ENCODE measurements around the gene MYH14. TPM values are rescaled to one million over a fixed set of nuclear protein-coding genes. Genes with fewer than 3 reads are reported as not detected.

Gene MYH14
- total and polyA plus RNA-seq, 9 of the 15 experiments (the other 6 are each of a cell fraction or from before 2014, with no cell fraction given): 0.04 to 0.86 (median 0.19) TPM; not detected in 2

DNA sequence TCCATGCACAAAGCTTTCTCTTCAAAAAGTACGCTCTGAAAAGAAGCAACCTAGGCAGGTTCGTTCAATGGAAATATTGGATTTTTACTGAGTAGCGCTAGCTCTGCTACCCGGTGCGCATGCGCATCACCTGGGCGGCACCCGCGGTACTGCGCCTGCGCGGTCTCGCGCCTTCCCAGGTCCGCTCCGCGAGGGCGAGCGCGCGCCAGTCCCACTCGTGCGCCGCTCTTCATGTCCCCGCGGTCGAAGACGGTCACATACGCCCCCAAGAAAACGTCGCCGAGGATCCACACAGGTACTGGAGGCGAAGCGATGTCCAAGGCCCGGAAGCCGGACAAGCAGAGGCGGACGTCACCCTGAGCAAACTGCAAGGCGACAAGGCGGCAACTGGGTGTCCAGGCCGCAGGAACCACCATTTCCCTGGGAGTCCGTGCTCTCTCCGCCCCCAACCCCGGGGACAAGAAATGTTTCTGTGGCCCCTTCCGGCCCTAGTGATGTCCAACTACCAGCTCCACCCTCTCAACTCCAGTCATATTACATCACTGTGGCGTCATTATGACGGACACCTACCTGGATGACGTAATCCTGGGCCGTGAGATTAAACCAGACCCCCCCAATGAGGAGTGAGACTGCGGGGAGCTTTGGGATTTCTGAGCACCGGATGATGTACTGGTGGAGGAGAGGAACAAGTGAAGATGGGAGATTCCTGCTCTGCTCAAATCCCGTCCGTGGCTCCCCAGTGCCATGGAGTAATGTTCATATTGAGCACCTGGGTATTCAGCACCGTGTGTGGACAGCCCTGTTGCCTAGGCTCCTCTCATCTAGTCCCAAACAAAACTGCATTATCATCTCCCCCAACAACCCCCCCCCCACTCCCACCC is 130.6 kb downstream of the MYH14 start (continued):
- TF ChIP-seq, protein P1, sequence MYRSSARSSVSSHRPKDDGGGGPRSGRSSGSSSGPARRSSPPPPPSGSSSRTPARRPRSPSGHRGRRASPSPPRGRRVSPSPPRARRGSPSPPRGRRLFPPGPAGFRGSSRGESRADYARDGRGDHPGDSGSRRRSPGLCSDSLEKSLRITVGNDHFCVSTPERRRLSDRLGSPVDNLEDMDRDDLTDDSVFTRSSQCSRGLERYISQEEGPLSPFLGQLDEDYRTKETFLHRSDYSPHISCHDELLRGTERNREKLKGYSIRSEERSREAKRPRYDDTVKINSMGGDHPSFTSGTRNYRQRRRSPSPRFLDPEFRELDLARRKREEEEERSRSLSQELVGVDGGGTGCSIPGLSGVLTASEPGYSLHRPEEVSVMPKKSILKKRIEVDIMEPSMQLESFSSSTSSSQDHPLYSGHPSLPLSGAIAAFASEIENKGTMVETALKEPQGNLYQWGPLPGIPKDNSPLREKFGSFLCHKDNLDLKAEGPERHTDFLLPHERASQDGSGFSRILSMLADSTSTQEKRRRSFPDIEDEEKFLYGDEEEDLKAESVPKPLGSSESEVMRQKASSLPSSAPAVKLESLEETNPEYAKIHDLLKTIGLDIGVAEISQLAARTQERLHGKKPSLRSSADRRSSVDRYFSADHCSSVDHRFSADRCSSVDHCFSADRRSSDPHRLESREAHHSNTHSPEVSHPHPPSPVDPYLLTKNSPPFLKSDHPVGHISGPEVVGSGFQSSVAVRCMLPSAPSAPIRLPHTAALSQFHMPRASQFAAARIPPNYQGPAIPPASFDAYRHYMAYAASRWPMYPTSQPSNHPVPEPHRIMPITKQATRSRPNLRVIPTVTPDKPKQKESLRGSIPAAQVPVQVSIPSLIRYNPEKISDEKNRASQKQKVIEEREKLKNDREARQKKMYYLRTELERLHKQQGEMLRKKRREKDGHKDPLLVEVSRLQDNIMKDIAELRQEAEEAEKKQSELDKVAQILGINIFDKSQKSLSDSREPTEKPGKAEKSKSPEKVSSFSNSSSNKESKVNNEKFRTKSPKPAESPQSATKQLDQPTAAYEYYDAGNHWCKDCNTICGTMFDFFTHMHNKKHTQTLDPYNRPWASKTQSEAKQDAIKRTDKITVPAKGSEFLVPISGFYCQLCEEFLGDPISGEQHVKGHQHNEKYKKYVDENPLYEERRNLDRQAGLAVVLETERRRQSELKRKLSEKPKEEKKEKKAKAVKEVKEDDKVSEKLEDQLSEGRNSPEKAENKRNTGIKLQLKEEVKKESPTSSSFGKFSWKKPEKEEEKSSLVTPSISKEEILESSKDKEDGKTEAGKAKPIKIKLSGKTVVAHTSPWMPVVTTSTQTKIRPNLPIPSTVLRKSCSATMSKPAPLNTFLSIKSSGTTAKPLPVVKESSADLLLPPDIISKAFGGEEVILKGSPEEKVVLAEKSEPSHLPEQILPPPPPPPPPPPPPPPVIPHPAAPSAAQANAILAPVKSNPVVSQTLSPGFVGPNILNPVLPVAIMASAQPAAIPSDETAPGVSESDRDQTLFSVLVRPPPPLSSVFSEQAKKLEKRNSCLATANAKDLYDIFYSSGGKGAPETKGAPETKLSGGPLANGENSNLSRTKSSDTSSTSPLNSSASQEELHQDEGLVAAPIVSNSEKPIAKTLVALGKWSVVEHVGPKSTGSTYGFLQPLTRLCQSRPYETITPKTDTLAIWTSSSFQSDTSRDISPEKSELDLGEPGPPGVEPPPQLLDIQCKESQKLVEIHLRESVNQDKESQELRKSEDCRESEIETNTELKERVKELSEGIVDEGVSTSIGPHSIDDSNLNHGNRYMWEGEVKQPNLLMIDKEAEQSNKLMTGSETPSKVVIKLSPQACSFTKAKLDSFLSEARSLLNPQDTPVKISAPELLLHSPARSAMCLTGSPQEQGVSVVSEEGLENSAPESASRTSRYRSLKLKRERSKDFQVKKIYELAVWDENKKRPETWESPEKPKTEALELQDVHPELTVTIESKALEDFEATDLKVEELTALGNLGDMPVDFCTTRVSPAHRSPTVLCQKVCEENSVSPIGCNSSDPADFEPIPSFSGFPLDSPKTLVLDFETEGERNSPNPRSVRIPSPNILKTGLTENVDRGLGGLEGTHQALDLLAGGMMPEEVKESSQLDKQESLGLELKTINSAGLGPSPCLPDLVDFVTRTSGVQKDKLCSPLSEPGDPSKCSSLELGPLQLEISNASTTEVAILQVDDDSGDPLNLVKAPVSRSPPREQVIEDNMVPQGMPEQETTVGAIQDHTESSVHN (IDR thresholded peaks at IDR 0.05; ENCODE audit: borderline replicate concordance in 1 of 2, low read depth in 1 of 2): peak in 1 of 2 experiments; percentile 71; a peak in 1 of 4 replicates
- TF ChIP-seq ZNF695 (CRISPR knock-in tag; IDR thresholded peaks at IDR 0.05) (no peak), JUND (IDR thresholded peaks at IDR 0.05; ENCODE audit: borderline replicate concordance, low read depth, low read length) (peak; percentile 88), JUND (tag; IDR thresholded peaks at IDR 0.05; ENCODE audit: borderline replicate concordance, low read depth, low read length) (peak; percentile 92), CREM (IDR thresholded peaks at IDR 0.05; ENCODE audit: low read depth) (peak; percentile 98), RNF2 (IDR thresholded peaks at IDR 0.05) (peak; percentile 88), CREB1 (IDR thresholded peaks at IDR 0.05) (peak; percentile 100), CREB1 (CRISPR knock-in tag; IDR thresholded peaks at IDR 0.05) (peak; percentile 98)
- TF ChIP-seq, protein P2, sequence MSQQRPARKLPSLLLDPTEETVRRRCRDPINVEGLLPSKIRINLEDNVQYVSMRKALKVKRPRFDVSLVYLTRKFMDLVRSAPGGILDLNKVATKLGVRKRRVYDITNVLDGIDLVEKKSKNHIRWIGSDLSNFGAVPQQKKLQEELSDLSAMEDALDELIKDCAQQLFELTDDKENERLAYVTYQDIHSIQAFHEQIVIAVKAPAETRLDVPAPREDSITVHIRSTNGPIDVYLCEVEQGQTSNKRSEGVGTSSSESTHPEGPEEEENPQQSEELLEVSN (IDR thresholded peaks at IDR 0.05; ENCODE audit: borderline replicate concordance in 1 of 2, extremely low read depth in 1 of 2, insufficient read depth in 1 of 2, insufficient read length in 1 of 2, low read depth in 1 of 2, low read length in 1 of 2, poor library complexity in 1 of 2, severe bottlenecking in 1 of 2): peak; percentile 99 to 100
- TF ChIP-seq, protein P3, sequence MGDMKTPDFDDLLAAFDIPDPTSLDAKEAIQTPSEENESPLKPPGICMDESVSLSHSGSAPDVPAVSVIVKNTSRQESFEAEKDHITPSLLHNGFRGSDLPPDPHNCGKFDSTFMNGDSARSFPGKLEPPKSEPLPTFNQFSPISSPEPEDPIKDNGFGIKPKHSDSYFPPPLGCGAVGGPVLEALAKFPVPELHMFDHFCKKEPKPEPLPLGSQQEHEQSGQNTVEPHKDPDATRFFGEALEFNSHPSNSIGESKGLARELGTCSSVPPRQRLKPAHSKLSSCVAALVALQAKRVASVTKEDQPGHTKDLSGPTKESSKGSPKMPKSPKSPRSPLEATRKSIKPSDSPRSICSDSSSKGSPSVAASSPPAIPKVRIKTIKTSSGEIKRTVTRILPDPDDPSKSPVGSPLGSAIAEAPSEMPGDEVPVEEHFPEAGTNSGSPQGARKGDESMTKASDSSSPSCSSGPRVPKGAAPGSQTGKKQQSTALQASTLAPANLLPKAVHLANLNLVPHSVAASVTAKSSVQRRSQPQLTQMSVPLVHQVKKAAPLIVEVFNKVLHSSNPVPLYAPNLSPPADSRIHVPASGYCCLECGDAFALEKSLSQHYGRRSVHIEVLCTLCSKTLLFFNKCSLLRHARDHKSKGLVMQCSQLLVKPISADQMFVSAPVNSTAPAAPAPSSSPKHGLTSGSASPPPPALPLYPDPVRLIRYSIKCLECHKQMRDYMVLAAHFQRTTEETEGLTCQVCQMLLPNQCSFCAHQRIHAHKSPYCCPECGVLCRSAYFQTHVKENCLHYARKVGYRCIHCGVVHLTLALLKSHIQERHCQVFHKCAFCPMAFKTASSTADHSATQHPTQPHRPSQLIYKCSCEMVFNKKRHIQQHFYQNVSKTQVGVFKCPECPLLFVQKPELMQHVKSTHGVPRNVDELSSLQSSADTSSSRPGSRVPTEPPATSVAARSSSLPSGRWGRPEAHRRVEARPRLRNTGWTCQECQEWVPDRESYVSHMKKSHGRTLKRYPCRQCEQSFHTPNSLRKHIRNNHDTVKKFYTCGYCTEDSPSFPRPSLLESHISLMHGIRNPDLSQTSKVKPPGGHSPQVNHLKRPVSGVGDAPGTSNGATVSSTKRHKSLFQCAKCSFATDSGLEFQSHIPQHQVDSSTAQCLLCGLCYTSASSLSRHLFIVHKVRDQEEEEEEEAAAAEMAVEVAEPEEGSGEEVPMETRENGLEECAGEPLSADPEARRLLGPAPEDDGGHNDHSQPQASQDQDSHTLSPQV (IDR thresholded peaks at IDR 0.05): peak; percentile 97
- TF ChIP-seq, protein P4, sequence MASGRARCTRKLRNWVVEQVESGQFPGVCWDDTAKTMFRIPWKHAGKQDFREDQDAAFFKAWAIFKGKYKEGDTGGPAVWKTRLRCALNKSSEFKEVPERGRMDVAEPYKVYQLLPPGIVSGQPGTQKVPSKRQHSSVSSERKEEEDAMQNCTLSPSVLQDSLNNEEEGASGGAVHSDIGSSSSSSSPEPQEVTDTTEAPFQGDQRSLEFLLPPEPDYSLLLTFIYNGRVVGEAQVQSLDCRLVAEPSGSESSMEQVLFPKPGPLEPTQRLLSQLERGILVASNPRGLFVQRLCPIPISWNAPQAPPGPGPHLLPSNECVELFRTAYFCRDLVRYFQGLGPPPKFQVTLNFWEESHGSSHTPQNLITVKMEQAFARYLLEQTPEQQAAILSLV (tag; IDR thresholded peaks at IDR 0.05): peak; percentile 77

Data from K562 (cell line).